Neuronal stem cell (in vitro differentiated cells): ENCODE data around the gene PCED1B.
"Not testable (repeated sequence)": the region's sequence is repeated elsewhere in the genome, so short reads cannot be mapped to it uniquely, and the experiment has no call there.

ENCODE experiments used
- DNase-seq: peaks from one replicate; pipeline ENCODE4 v3.0.0-alpha.2; 2013; ENCODE audit warnings: low spot score
- H2AFZ ChIP-seq: one replicate; pipeline ENCODE4 v1.6.1; 2013; ENCODE audit warnings: mild to moderate bottlenecking, low read length, inconsistent platforms
- H2AK5ac ChIP-seq: 2 replicates; pipeline ENCODE4 v1.6.1; 2013; ENCODE audit warnings: low read depth, mild to moderate bottlenecking, inconsistent platforms, low read length, moderate library complexity, mixed read lengths
- H2BK120ac ChIP-seq: 2 replicates; pipeline ENCODE4 v1.6.1; 2013; ENCODE audit warnings: low read depth, mild to moderate bottlenecking, inconsistent platforms, low read length, moderate library complexity, mixed read lengths
- H2BK12ac ChIP-seq: one replicate; pipeline ENCODE4 v1.6.1; 2013; ENCODE audit warnings: low read length, inconsistent platforms
- H2BK15ac ChIP-seq: 2 replicates; pipeline ENCODE4 v1.6.1; 2013; ENCODE audit warnings: mild to moderate bottlenecking, low read length, inconsistent platforms, mixed read lengths
- H2BK5ac ChIP-seq: one replicate; pipeline ENCODE4 v1.6.1; 2013; ENCODE audit warnings: inconsistent platforms, mild to moderate bottlenecking, low read length, moderate library complexity
- H3K14ac ChIP-seq: one replicate; pipeline ENCODE4 v1.6.1; 2013; ENCODE audit warnings: low read length, inconsistent platforms
- H3K18ac ChIP-seq: 2 replicates; pipeline ENCODE4 v1.6.1; 2013; ENCODE audit warnings: low read length, inconsistent platforms
- H3K23ac ChIP-seq: 2 replicates; pipeline ENCODE4 v1.6.1; 2013; ENCODE audit warnings: low read depth, mild to moderate bottlenecking, mixed read lengths, low read length, inconsistent platforms; ENCODE audit not compliant: poor library complexity
- H3K27ac ChIP-seq: replicated peaks from 3 replicates; pipeline ENCODE4 v1.5.1; 2013; ENCODE audit warnings: low read length, inconsistent platforms
- H3K27me3 ChIP-seq, 3 experiments: 2 replicates each; pipeline ENCODE4 v1.6.1; 2013; ENCODE audit warnings: low read length in 3 of 3, mild to moderate bottlenecking in 2 of 3, inconsistent platforms in 1 of 3, low read depth in 1 of 3, mixed read lengths in 1 of 3, moderate library complexity in 1 of 3; ENCODE audit not compliant: control insufficient read depth in 3 of 3, insufficient read depth in 3 of 3
- H3K36me3 ChIP-seq, 2 donors: replicated peaks in 1 of 2; 2 replicates each; pipeline ENCODE4 v1.6.1; 2013; ENCODE audit warnings: low read length in 2 of 2; ENCODE audit not compliant: control insufficient read depth in 2 of 2, insufficient read depth in 2 of 2
- H3K4ac ChIP-seq: 2 replicates; pipeline ENCODE4 v1.6.1; 2013; ENCODE audit warnings: inconsistent platforms, mild to moderate bottlenecking, low read length, moderate library complexity
- H3K4me1 ChIP-seq, 2 donors: 1 replicate in 1 of 2; 2 replicates in 1 of 2; pipeline ENCODE4 v1.6.1; 2013; ENCODE audit warnings: low read length in 2 of 2, low read depth in 1 of 2; ENCODE audit not compliant: control insufficient read depth in 2 of 2, insufficient read depth in 1 of 2
- H3K4me2 ChIP-seq: one replicate; pipeline ENCODE4 v1.6.1; 2013; ENCODE audit warnings: mild to moderate bottlenecking, low read length, inconsistent platforms; ENCODE audit not compliant: insufficient read depth, poor library complexity, severe bottlenecking
- H3K4me3 ChIP-seq, 2 donors: 2 replicates each; pipeline ENCODE4 v1.5.1; 2013; ENCODE audit warnings: low read length in 2 of 2, mild to moderate bottlenecking in 2 of 2, inconsistent platforms in 1 of 2, moderate library complexity in 1 of 2
- H3K79me1 ChIP-seq: one replicate; pipeline ENCODE4 v1.6.1; 2013; ENCODE audit warnings: low read depth, mild to moderate bottlenecking, inconsistent platforms, low read length, moderate library complexity
- H3K9ac ChIP-seq: one replicate; pipeline ENCODE4 v1.6.1; 2013; ENCODE audit warnings: mild to moderate bottlenecking, low read depth, low read length, inconsistent platforms; ENCODE audit not compliant: poor library complexity
- H3K9me3 ChIP-seq, 2 donors: replicated peaks in 1 of 2; 2 replicates each; pipeline versions ENCODE3 to v1.6.1; 2013; ENCODE audit warnings: low read length in 2 of 2, mild to moderate bottlenecking in 2 of 2, inconsistent platforms in 1 of 2, low read depth in 1 of 2, mixed read lengths in 1 of 2, moderate library complexity in 1 of 2; ENCODE audit not compliant: control insufficient read depth in 2 of 2, insufficient read depth in 1 of 2
- H4K8ac ChIP-seq: one replicate; pipeline ENCODE4 v1.6.1; 2013; ENCODE audit warnings: low read depth, mild to moderate bottlenecking, inconsistent platforms, low read length, moderate library complexity
- H4K91ac ChIP-seq: one replicate; pipeline ENCODE4 v1.6.1; 2013; ENCODE audit warnings: low read length, low read depth, mild to moderate bottlenecking, inconsistent platforms; ENCODE audit not compliant: poor library complexity
- WGBS, 2 donors: extraction: QIAGEN DNeasy Blood & Tissue Kit; methylation state at CpG; one replicate each; pipeline ENCODE4 v1.1.7; 2013; ENCODE audit warnings: missing lambda C conversion rate in 2 of 2, mixed read lengths in 1 of 2; ENCODE audit not compliant: insufficient read length in 2 of 2, insufficient replicate concordance in 1 of 2; ENCODE audit errors: extremely low coverage in 2 of 2; 5-methylcytosine and 5-hydroxymethylcytosine counted together

PCED1B gene

GRCh38 chr12:47117305-47117704, 37.9 kb downstream of the PCED1B start:
- not testable (repeated sequence) for H2BK5ac ChIP-seq, H3K27ac ChIP-seq, H2AFZ ChIP-seq, DNase-seq, H4K91ac ChIP-seq, H3K4ac ChIP-seq, H2BK15ac ChIP-seq, H3K27me3 ChIP-seq, H2AK5ac ChIP-seq, H3K4me2 ChIP-seq, H3K23ac ChIP-seq, H3K36me3 ChIP-seq, H2BK120ac ChIP-seq, H3K4me3 ChIP-seq, H3K14ac ChIP-seq, H3K9ac ChIP-seq, H3K9me3 ChIP-seq, H3K4me1 ChIP-seq, H3K79me1 ChIP-seq, H4K8ac ChIP-seq, H2BK12ac ChIP-seq, H3K18ac ChIP-seq
- no CpG with 5 or more reads among the region's 3 CpGs for WGBS, 2 donors

- no peak overlapping the region for H2AK5ac ChIP-seq
- H4K91ac ChIP-seq: no peak overlapping the region
- H2BK5ac ChIP-seq: no peak overlapping the region
- no peak overlapping the region for H2AFZ ChIP-seq
- H2BK15ac ChIP-seq: no peak overlapping the region
- no peak overlapping the region for H2BK120ac ChIP-seq
- no peak overlapping the region for H3K4me3 ChIP-seq
- no peak overlapping the region for H3K14ac ChIP-seq
- no peak overlapping the region for H3K18ac ChIP-seq
- no peak overlapping the region for H2BK12ac ChIP-seq
- H4K8ac ChIP-seq: no peak overlapping the region
- DNase-seq: no peak
- no peaks in the 10 kb centered on the region for H3K79me1 ChIP-seq
- H3K27me3 ChIP-seq: no peaks in the 10 kb centered on the region
- H3K4me1 ChIP-seq: no peaks in the 10 kb centered on the region
- no peak overlapping the region for H3K4ac ChIP-seq
- WGBS, 2 donors: no CpG with 5 or more reads among the region's 3 CpGs
- H3K4me2 ChIP-seq: no peak overlapping the region
- H3K23ac ChIP-seq: no peak overlapping the region
- no peaks in the 10 kb centered on the region for H3K36me3 ChIP-seq
- H3K27ac ChIP-seq: no peak overlapping the region
- H3K9me3 ChIP-seq: no peaks in the 10 kb centered on the region
- H3K9ac ChIP-seq: no peak overlapping the region
Observed at GRCh38 chr12:47120736-47121135, 41.3 kb downstream of the PCED1B start.

- no peak overlapping the region for H2AK5ac ChIP-seq
- H2BK15ac ChIP-seq: no peak overlapping the region
- H2BK120ac ChIP-seq: no peak overlapping the region
- no peak overlapping the region for H3K4ac ChIP-seq
- H2BK5ac ChIP-seq: no peak overlapping the region
- H3K27ac ChIP-seq: no peak overlapping the region
- no peak overlapping the region for H3K14ac ChIP-seq
- no peaks in the 10 kb centered on the region for H3K4me1 ChIP-seq
- no peak overlapping the region for H3K9ac ChIP-seq
- H3K79me1 ChIP-seq: no peaks in the 10 kb centered on the region
- DNase-seq: no peak
- H3K27me3 ChIP-seq: no peaks in the 10 kb centered on the region
- H4K8ac ChIP-seq: no peak overlapping the region
- no peak overlapping the region for H3K23ac ChIP-seq
- no peak overlapping the region for H2BK12ac ChIP-seq
- no peak overlapping the region for H2AFZ ChIP-seq
- H3K9me3 ChIP-seq: no peaks in the 10 kb centered on the region
- H4K91ac ChIP-seq: no peak overlapping the region
- WGBS, 2 donors: no CpG with 5 or more reads among the region's 5 CpGs
- H3K36me3 ChIP-seq: no peaks in the 10 kb centered on the region
- no peak overlapping the region for H3K4me2 ChIP-seq
- no peak overlapping the region for H3K4me3 ChIP-seq
- no peak overlapping the region for H3K18ac ChIP-seq
Observed at GRCh38 chr12:47121146-47121545, 41.7 kb downstream of the PCED1B start.

- no peak overlapping the region for H3K27ac ChIP-seq
- no peak overlapping the region for H3K23ac ChIP-seq
- H2BK120ac ChIP-seq: no peak overlapping the region
- no peak overlapping the region for H2BK15ac ChIP-seq
- no peak overlapping the region for H3K4ac ChIP-seq
- H3K36me3 ChIP-seq: no peaks in the 10 kb centered on the region
- no peak overlapping the region for H2AFZ ChIP-seq
- H3K4me1 ChIP-seq: no peaks in the 10 kb centered on the region
- no peak overlapping the region for H4K8ac ChIP-seq
- H3K18ac ChIP-seq: no peak overlapping the region
- H4K91ac ChIP-seq: no peak overlapping the region
- no peak overlapping the region for H3K9ac ChIP-seq
- no peaks in the 10 kb centered on the region for H3K79me1 ChIP-seq
- no peaks in the 10 kb centered on the region for H3K9me3 ChIP-seq
- no peak overlapping the region for H3K4me3 ChIP-seq
- no peak overlapping the region for H2BK5ac ChIP-seq
- WGBS, 2 donors: no CpG with 5 or more reads among the region's 1 CpG
- no peaks in the 10 kb centered on the region for H3K27me3 ChIP-seq
- H3K14ac ChIP-seq: no peak overlapping the region
- H3K4me2 ChIP-seq: no peak overlapping the region
- H2BK12ac ChIP-seq: no peak overlapping the region
- no peak overlapping the region for H2AK5ac ChIP-seq
- no peak for DNase-seq
Observed at GRCh38 chr12:47122602-47123001, 43.2 kb downstream of the PCED1B start.
